GM18873 (cell line): ENCODE results near the gene FOCAD.
"Not testable (repeated sequence)": the region's sequence is repeated elsewhere in the genome, so short reads cannot be mapped to it uniquely, and the experiment has no call there.

Experiments used
- ATAC-seq: cut with Tn5 transposase; IDR thresholded peaks from one replicate; pipeline ENCODE4 v1.9.1; 2021; ENCODE audit warnings: mild to moderate bottlenecking, moderate library complexity, moderate number of reproducible peaks; ENCODE audit not compliant: unreplicated experiment, low FRiP score

The FOCAD gene, protein sequence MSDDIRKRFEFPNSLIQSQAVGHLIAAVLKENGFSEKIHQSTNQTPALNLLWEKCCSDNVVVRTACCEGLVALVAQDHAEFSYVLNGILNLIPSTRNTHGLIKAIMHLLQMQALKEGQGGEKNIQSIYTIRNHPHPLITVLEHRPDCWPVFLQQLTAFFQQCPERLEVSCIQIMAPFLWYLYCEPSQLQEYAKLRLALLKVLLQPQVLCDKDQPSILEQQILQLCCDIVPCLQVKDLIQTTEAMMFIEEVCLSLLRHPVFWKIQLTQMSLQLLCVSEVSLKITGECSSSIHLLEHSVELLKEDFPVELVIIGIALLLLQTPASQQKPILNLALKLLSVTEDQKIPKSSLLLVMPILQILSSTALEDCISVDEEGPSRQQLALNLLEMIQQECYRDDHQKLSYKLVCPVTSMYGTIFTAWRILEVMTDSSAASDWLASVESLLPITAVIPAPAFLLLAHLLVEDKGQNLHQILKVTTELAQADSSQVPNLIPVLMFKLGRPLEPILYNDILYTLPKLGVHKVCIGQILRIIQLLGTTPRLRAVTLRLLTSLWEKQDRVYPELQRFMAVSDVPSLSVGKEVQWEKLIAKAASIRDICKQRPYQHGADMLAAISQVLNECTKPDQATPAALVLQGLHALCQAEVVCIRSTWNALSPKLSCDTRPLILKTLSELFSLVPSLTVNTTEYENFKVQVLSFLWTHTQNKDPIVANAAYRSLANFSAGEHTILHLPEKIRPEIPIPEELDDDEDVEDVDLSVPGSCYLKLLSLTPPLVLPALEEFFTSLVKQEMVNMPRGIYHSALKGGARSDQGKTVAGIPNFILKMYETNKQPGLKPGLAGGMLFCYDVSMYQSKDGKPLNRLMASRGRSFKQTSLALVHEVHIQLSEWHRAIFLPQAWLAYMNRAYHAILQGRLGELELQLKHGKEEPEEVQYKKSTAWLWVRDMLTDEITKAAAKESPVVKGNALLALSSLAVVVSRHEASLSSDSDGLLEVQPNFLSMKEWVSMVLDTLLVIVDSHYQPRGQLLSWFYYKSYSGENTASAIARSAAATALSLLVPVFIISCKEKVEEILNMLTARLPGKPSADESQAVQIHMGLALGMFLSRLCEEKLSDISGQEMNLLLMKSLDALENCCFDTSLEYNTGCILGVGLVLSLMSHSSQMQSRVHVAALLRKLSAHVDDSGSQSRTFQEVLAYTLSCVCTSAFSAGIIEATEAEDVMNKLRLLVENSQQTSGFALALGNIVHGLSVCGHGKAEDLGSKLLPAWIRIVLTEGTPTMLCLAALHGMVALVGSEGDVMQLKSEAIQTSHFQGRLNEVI (N-terminal part only)

DNA sequence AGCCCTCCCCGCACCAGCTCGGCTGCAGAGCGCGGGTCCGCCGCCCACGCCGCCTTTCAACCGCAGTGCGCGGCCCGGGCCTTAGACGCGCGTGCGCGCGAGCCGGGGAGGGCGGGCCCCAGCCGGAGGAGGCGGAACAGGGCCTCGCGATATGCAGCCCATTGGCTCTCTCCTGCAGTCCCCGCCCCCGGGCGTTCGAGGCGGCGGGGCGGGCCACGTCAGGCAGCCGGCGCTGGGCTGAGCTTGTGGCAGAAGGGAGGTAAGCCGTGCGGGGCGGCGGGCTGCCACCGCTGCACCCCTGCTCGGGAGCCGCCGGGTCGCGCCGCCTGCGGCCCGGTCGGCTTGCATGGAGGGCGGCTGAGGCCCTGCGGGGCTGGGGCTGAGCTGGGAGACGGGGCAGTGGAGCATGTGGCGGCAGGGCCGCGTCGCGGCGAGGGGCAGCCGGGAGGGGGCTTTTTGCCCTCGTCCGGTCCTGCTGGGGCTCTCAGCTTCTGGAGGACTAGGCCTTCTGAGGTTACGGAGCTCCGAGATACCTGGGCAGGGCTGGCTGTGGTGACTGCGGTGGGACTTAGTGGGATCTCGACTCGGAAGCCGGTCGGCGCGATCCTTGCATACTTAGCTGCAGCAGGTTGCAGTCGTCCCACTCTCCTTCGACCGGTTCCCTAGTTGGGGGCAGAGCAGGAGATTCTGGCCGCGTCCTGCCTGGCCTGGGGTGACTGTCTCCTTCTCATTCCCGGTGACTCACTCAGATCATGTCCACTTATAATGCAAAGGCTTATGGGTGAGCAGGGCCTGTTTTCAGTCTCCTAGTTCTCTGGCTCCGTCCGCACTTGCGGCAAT lies at the start of gene FOCAD:
TSS of gene FOCAD (plus strand) at position 225 of the 840 bp plus-strand sequence. CDS start 31,095 bp downstream, outside the sequence.
- peak; percentile 96 for ATAC-seq

DNA sequence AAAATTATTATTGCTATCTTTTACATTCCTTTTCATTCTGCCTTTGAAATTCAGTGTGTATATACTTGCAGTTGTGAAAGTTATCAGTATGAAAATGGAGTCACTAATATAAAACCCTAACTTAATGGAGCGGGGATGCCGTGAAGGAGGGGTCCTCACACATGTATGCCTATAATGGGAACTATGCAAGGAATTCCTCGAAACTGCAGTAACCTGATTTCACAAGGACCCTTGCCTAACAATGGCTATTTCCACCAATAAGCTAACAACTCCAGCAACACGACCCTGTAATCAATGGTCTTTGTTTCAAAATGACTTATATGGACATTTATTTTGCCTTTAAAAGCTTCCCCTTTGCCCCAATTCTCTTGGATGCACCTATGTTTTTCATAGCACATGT lies 49.2 kb upstream of the FOCAD start:
- ATAC-seq: no peak

DNA sequence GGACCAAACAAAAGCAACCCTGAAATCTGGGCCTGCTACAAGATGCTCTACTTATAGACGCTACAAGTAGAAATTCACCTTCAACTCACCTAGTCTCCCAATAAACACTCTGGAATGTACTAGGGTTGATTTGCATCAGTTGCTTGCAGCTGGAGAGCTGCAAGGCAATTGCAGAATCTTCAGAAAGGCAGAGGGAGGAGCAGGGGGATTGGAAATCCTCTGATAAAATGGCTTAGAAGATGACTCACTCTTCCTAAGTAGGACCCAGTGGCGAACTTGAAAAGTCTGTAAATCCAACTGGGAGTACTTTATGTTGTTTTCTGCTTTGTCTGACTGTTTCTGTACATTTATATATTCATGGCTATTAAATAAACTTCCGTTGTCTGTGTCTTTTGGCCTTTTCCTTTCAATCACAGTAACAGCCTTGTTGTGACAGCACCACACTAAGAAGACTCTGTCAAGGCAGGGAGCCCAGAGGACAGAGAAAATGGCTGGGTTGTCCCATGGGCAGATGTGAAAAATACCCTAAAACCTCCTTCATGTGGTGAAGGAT lies 47.1 kb upstream of the FOCAD start:
- no peak for ATAC-seq

DNA sequence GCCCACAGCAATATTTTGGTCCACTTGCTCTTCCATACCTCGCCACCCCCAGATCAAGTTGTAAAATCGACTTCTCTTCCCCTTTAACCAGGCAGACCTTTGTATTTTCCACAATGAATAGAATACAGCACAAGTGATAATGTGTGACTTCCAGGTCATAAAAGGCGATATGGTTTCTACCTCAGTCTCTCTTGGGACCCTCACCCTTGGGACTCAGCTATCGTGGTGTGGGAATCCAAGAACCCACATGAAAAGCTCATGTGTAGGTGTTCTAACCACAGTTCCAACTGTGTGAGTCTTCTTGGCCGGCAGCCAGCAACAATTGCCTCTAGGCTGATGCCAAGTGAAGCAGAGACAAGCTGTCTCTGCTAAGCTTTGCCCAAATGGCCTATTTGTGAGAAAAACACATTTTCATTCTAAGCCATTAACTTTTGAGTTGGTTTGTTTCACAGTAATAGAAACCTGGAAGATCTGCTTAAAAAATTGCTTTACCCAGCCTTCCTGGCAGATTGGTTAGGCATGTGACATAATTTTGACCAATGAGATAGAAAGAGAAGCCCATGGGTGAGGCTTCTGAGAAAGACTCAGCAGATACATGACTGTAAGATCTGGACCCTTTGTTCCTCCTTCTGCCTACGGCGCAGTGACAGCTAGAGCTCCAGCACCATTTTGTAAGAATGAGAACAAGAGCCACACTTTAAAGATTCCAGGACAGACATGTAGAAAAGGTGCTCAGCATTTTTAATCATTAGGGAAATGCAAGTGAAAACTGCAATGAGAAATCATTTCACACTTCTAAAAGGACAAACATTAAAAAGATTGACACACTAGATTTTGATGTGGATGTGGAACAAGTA lies 43.5 kb upstream of the FOCAD start:
- peak; percentile 44 for ATAC-seq

DNA sequence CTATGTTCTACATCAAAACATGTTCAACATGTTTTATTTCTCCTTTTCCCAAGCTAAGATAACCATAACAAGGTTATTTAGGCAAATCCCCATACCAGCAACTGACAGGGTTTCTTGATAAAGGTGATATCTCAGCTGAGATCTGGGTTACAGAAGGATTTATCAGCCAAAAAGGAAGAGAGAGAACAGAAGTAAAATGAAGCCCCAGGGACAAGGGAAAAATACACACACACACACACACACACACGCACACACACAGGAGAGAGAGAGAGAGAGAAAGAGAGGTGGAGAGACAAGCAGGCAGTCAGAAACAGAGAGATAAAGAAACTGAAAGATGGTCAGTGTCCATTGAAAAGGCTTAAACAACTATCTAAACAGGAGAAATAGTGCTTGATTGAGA lies 42.0 kb upstream of the FOCAD start:
- ATAC-seq: no peak

DNA sequence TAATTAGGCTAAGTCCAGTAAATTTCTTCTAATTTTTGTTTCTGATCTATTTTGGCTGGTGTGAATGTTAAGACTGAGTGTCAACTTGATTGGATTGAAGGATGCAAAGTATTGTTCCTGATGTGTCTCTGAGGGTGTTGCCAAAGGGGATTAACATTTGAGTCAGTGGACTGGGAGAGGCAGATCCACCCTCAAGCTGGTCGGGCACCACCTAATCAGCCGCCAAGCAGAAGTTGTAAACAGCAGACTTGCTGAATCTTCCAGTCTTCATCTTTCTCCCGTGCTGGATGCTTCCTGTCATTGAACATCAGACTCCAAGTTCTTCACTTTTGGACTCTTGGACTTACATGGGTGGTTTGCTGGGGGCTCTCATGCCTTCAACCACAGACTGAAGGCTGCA lies 40.4 kb upstream of the FOCAD start:
- no peak for ATAC-seq

DNA sequence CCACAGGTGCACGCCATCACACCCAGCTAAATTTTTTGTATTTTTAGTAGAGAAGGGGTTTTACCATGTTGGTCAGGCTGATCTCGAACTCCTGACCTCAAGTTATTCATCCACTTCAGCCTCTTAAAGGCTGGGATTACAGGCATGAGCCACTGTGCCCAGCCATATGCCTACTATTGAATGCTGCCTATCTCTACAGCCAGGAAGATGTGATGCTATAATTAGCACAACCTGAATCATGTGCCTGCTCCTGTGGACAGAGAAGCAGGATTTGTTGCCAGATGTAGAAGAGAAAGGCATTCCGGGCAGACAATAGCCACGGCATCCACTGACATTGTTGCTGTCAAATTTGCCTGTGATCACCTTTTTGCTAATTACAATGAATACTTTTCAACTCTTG lies 37.4 kb upstream of the FOCAD start:
- no peak for ATAC-seq

DNA sequence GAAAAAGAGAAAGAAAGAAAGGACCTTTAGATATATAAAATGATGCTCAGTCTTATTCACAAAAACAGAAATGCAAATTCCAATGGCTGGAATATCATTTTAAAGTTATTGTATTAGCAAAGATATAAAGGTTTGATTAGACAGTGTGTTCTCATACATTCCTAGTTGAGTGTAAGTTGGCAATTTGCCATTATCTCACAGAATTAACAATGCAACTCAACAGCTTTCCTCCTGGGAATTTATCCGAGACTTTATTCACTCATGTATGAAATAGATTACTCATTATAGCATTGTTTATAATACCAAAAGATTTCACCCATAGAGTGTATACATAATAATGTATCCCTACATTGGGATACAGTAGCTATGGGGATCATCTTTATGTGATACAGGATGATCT lies 34.7 kb upstream of the FOCAD start:
- no peak for ATAC-seq

DNA sequence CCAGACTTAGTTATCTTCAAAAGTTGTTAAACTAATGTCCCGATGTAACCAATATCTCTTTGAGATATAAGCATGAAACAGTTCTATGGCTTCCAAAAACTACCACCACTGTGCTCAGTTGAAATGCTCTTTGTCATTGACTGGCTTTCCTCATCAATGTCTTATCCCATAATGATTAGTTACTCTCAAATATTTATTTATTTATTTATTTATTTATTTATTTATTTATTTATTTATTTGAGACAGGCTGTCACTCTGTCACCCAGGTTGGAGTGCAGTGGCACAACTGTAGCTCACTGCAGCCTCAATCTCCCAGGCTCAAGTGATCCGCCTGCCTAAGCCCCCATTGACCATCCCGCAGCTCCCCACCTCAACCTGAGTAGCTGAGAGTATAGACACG lies 33.7 kb upstream of the FOCAD start:
- no peak for ATAC-seq

DNA sequence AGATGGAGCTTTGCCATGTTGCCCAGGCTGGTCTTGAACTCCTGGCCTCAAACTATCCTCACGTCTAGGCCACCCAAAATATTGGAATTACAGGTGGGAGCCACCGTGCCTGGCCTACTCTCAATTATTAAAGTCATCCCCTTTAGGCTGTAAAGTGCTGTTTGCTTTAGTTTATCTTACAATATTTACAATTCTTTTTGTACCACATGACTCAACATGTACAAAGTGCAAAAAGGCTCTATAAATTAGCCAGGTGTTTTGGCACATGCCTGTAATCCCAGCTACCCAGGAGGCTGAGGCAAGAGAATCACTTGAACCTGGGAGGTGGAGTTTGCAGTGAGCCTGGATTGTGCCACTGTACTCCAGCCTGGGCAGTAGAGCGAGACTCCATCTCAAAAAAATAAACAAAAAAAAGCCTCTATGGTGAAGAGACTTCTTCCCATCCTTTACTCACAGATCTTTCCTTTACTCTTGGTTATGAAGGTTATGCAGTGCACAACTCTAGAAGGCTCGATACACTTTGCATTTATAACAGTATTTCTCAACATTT lies 33.2 kb upstream of the FOCAD start:
- no peak for ATAC-seq

DNA sequence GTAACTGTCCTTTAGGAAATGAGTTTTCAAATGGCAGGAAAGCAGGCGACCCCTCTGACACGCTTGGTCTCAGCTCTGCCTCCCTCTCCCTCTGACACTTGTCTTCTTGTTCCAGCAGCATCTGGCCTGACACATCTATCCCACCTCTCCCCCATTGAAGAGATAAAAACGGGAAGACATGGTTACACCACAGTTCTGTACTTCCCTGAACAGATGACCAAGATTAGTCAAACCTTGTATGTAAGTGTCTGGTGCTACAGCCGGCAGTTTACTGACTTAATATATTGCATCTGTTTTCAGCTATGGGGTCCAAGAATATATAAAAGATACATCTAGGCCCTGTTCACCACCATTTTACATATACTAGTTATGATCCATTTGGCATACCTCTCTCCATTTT lies 32.1 kb upstream of the FOCAD start:
- no peak for ATAC-seq

DNA sequence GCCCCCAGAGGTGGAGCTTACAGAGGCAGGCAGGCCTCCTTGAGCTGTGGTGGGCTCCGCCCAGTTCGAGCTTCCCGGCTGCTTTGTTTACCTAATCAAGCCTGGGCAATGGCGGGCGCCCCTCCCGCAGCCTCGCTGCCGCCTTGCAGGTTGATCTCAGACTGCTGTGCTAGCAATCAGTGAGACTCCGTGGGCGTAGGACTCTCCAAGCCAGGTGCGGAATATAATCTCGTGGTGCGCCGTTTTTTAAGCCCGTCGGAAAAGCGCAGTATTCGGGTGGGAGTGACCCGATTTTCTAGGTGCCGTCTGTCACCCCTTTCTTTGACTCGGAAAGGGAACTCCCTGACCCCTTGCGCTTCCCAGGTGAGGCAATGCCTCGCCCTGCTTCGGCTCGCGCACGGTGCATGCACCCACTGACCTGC lies 25.8 kb upstream of the FOCAD start:
- ATAC-seq: not testable (repeated sequence)

DNA sequence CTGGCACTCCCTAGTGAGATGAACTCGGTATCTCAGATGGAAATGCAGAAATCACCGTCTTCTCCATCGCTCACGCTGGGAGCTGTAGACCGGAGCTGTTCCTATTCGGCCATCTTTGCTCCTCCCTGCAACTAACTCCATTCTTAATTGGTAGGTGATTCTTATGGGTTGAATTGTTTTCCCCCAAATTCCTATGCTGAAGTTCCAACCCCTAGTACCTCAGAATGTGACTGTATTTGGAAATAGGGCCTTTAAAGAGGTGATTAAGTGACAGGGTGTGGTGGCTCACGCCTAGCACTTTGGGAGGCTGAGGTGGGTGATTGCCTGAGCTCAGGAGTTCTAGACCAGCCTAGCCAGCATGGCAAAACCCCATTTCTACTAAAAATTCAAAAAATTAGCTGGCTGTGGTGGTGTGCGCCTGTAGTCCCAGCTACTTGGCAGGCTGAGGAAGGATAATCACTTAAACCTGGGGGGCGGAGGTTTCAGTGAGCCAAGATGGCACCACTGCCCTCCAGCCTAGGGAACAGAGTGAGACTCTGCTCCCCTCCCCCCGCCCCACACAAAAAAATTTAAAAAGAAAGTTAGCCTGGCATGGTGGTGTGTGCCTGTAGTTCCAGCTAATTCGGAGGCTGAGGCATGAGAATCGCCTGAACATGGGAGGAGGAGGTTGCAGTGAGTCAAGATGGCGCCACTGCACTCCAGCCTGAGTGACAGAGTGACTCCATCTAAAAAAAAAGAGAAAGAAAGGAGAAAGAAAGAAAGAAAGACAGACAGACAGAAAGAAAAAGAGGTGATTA lies 25.2 kb upstream of the FOCAD start:
- no peak for ATAC-seq

DNA sequence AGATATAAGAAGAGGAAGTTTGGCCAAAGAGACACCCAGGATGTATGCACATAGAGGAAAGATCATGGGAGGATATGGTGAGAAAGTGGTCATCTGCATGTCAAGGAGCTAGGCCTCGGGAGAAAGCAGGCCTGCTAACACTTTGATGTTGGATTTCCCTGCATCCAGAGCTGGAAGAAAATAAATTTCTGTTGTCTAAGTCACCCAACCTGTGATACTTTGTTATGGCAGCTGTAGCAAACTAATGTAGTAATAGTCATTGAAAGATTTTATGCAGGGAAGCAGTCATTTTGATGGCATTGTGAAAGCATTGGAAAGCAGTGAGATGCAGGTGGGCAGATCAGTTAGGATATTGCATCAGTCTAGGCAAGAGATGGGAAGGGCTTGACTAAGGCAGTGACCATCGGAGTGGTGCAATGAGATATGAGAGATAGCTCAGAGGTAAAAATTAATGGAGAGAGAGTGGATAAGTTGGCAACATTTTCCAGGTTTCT lies 24.5 kb upstream of the FOCAD start:
- no peak for ATAC-seq

DNA sequence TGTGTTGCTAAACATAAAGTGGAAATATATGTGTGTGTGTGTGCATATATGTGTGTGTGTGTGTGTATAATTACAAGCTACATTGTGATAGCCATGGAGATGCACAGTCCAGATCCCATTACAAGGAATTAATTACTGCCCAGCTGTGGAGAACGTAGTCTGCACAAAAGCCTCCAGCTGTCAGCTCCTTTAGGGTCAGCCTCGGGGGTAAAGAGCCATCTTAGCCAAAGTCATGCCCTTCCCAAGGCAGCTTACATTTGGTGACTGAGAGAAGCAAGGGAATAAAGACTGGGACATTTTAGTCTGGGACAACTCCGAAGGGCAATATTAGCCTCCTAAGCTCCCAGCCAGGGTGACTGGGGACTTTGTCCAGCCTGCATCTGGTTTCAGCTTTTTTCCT lies 21.9 kb upstream of the FOCAD start:
- ATAC-seq: no peak

DNA sequence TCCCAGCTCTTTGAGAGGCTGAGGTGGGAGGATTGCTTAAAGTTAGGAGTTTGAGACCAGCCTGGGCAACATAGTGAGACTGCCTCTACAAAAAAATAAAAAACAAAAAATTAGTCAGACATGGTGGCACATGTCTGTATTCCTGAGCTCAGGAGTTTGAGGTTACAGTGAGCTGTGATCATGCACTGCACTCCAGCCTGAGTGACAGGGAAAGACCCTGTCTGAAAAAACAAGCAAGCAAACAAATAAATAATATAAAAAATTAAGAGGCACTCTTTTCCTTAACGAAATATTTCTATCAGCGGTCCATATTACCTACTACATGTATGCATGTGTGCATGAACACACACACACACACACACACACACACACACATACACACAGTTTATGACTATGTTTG lies 20.9 kb upstream of the FOCAD start:
- no peak for ATAC-seq

DNA sequence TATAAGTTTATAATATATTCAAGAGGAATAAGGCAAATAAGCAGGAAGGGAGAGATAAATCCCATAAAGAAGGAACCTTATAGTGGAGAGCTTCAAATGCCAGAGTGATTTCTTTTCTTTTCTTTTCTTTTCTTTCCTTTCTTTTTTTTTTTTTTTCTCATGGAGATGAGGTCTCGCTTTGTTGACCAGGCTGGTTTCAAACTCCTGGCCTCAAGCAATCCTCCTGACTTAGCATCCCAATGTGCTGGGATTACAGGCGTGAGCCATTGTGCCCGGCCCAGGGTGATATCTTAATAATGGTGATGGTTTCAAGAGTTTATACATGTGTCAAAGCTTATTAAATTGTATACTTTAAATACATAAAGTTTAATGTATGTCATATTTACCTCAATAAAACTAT lies 19.6 kb upstream of the FOCAD start:
- no peak for ATAC-seq
